ENCODE measurements around the gene ACER3.

DNA sequence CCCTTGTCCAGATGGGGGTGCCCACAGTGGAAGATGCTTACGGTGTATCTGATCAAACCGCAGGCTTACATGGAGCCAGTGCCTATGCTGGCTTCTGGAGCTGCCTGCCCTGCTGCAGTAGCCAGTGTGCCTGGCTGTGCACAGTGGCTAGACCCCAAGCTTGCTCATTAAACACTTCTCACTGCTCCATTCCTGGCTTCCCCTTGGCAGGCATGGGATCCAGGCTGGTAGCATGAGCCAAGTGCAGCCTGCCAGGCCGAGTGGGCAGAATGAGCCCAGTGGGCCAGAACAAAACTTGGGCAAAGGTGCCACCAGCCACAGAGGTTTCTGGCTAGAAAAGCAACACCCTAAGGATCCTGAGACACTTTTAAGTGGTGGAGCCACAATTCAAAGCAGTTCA, 118.1 kb downstream of the ACER3 start:
- TF ChIP-seq, protein P1, sequence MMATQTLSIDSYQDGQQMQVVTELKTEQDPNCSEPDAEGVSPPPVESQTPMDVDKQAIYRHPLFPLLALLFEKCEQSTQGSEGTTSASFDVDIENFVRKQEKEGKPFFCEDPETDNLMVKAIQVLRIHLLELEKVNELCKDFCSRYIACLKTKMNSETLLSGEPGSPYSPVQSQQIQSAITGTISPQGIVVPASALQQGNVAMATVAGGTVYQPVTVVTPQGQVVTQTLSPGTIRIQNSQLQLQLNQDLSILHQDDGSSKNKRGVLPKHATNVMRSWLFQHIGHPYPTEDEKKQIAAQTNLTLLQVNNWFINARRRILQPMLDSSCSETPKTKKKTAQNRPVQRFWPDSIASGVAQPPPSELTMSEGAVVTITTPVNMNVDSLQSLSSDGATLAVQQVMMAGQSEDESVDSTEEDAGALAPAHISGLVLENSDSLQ (IDR thresholded peaks at IDR 0.05) = no peak
- TF ChIP-seq TARDBP (IDR thresholded peaks at IDR 0.05) = no peak
- TF ChIP-seq SP1 (IDR thresholded peaks at IDR 0.05) = no peak
- no peak for TF ChIP-seq FOXK2 (IDR thresholded peaks at IDR 0.05)
- no peak for TF ChIP-seq SUZ12 (IDR thresholded peaks at IDR 0.05)
- TF ChIP-seq FOXM1 (IDR thresholded peaks at IDR 0.05; ENCODE audit: borderline replicate concordance) = no peak
- TF ChIP-seq CTBP1 (IDR thresholded peaks at IDR 0.05; ENCODE audit: borderline replicate concordance) = no peak

Measured in HEK293T (cell line).